ENCODE results near the gene PIP5K1A.

DNA sequence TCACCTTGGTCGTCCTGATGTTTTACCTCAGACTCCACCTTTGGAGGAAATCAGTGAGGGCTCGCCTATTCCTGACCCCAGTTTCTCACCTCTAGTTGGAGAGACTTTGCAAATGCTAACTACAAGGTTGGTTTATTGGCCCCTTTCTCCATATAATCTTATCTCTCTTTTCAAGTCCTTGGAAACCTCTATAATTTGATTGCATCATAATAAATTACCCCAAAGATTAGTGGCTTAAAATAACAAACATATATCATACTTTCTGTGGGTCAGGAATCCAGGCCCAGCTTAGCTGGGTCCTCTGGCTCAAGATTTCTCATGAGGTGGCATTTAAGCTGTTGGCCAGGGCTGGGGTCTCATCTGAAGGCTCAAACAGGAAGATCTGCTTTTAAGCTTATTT lies 44.1 kb downstream of the PIP5K1A start:
- TF ChIP-seq, protein P1, sequence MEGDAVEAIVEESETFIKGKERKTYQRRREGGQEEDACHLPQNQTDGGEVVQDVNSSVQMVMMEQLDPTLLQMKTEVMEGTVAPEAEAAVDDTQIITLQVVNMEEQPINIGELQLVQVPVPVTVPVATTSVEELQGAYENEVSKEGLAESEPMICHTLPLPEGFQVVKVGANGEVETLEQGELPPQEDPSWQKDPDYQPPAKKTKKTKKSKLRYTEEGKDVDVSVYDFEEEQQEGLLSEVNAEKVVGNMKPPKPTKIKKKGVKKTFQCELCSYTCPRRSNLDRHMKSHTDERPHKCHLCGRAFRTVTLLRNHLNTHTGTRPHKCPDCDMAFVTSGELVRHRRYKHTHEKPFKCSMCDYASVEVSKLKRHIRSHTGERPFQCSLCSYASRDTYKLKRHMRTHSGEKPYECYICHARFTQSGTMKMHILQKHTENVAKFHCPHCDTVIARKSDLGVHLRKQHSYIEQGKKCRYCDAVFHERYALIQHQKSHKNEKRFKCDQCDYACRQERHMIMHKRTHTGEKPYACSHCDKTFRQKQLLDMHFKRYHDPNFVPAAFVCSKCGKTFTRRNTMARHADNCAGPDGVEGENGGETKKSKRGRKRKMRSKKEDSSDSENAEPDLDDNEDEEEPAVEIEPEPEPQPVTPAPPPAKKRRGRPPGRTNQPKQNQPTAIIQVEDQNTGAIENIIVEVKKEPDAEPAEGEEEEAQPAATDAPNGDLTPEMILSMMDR (IDR thresholded peaks at IDR 0.05 in 4 of 5, conservative IDR thresholded peaks at IDR 0.05 in 1 of 5) = no peak
- no peak for TF ChIP-seq POLR2A (IDR thresholded peaks at IDR 0.05)
